Measurements from ENCODE around the gene RBM10. TPM values are rescaled to one million over a fixed set of nuclear protein-coding genes. Genes with fewer than 3 reads are reported as not detected.

The RBM10 gene
- total and polyA plus RNA-seq, 2 experiments from 2014 or later = 39.5 to 101 TPM

- Histone ChIP-seq H3K27me3 (ENCODE audit: insufficient read depth) (no peaks in the 10 kb centered on the region), H2AFZ (no peak overlapping the region), H3K4me1 (ENCODE audit: insufficient read depth) (no peaks in the 10 kb centered on the region), H3K79me2 (replicated peaks; ENCODE audit: insufficient read depth) (0 out of 2 replicates have a peak, but pooled peaks cover 1% of the 10 kb centered on the region), H3K27ac (ENCODE audit: low read depth) (no peak overlapping the region), H3K4me2 (no peak overlapping the region), H4K20me1 (replicated peaks; ENCODE audit: insufficient read depth) (no peaks in the 10 kb centered on the region), H3K36me3 (ENCODE audit: insufficient read depth) (0 out of 2 replicates have a peak, but pooled peaks cover 3% of the 10 kb centered on the region), H3K9me2 (ENCODE audit: insufficient read depth) (no peaks in the 10 kb centered on the region), H3F3A (replicated peaks; ENCODE audit: low read depth) (no peaks in the 10 kb centered on the region), H3K4me3 (no peak overlapping the region)
- Mint-ChIP-seq H3K27ac (no peak overlapping the region), H3K9me3 (no peaks in the 10 kb centered on the region; the same call in 2 of the 3 replicates), H3K27me3 (ENCODE audit: insufficient read depth, low read depth, poor library complexity) (peaks cover 5% of the 10 kb centered on the region), H3K4me1 (no peaks in the 10 kb centered on the region; the same call in 2 of the 3 replicates), H3K4me3 (no peak overlapping the region), H3K36me3 (ENCODE audit: low read depth) (peaks cover 39% of the 10 kb centered on the region)
- TF ChIP-seq NANOG (IDR thresholded peaks at IDR 0.05; ENCODE audit: borderline replicate concordance) = no peak
- TF ChIP-seq POLR2AphosphoS5 (IDR thresholded peaks at IDR 0.05; ENCODE audit: low read depth) = no peak
- TF ChIP-seq, protein P1, sequence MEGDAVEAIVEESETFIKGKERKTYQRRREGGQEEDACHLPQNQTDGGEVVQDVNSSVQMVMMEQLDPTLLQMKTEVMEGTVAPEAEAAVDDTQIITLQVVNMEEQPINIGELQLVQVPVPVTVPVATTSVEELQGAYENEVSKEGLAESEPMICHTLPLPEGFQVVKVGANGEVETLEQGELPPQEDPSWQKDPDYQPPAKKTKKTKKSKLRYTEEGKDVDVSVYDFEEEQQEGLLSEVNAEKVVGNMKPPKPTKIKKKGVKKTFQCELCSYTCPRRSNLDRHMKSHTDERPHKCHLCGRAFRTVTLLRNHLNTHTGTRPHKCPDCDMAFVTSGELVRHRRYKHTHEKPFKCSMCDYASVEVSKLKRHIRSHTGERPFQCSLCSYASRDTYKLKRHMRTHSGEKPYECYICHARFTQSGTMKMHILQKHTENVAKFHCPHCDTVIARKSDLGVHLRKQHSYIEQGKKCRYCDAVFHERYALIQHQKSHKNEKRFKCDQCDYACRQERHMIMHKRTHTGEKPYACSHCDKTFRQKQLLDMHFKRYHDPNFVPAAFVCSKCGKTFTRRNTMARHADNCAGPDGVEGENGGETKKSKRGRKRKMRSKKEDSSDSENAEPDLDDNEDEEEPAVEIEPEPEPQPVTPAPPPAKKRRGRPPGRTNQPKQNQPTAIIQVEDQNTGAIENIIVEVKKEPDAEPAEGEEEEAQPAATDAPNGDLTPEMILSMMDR (conservative IDR thresholded peaks at IDR 0.05; ENCODE audit: low read depth in 2 of 2) = no peak
- TF ChIP-seq JUNB (IDR thresholded peaks at IDR 0.05; ENCODE audit: unreplicated experiment) = no peak
- no peak for TF ChIP-seq REST (IDR thresholded peaks at IDR 0.05; ENCODE audit: unreplicated experiment)
- DNase-seq (ENCODE audit: low spot score) (no peak), ATAC-seq (no peak)
Observed at GRCh38 chrX:47172971-47173792, 28.2 kb downstream of the RBM10 start.

DNA sequence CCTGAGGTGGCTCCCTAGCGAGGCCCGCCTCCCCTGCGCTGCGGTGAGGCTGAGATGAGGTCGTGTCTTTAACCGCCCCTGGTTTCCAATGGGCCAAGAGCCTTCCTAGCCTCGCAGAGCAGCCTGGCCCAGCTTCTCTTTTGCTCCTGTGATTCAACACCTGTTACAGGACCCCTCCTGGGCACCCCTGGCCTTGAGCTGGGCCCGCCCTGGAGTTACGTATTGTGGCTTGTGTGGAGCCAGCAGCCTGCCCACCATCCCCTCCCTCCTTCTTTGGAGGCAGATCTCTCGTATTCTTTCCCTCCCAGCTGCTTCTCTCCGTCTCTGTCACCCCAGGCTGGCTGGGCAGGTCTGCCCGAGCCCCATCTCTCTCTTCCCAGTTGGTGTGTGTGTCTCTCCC lies 29.4 kb downstream of the RBM10 start:
- peaks cover 2% of the 10 kb centered on the region for H3K27me3 Mint-ChIP-seq (ENCODE audit: insufficient read depth, low read depth, poor library complexity)
- no peak for ATAC-seq
- no peaks in the 10 kb centered on the region for H3K9me3 Mint-ChIP-seq
- Histone ChIP-seq H4K20me1 (replicated peaks; ENCODE audit: insufficient read depth) (no peaks in the 10 kb centered on the region), H2AFZ (no peak overlapping the region), H3K36me3 (ENCODE audit: insufficient read depth) (0 out of 2 replicates have a peak, but pooled peaks cover 3% of the 10 kb centered on the region), H3F3A (replicated peaks; ENCODE audit: low read depth) (no peaks in the 10 kb centered on the region), H3K4me2 (no peak overlapping the region), H3K79me2 (replicated peaks; ENCODE audit: insufficient read depth) (no peaks in the 10 kb centered on the region), H3K9me2 (ENCODE audit: insufficient read depth) (no peaks in the 10 kb centered on the region), H3K4me1 (ENCODE audit: insufficient read depth) (no peaks in the 10 kb centered on the region), H3K27me3 (ENCODE audit: insufficient read depth) (no peaks in the 10 kb centered on the region), H3K27ac (ENCODE audit: low read depth) (no peak overlapping the region), H3K4me3 (no peak overlapping the region)
- no peak overlapping the region for H3K27ac Mint-ChIP-seq
- H3K4me1 Mint-ChIP-seq = no peaks in the 10 kb centered on the region
- H3K4me3 Mint-ChIP-seq = no peak overlapping the region
- DNase-seq (ENCODE audit: low spot score) = no peak
- H3K36me3 Mint-ChIP-seq (ENCODE audit: low read depth) = peaks cover 38% of the 10 kb centered on the region
- no peak for TF ChIP-seq ZNF331 (CRISPR knock-in tag; IDR thresholded peaks at IDR 0.05; ENCODE audit: low read depth)
- TF ChIP-seq, protein P2, sequence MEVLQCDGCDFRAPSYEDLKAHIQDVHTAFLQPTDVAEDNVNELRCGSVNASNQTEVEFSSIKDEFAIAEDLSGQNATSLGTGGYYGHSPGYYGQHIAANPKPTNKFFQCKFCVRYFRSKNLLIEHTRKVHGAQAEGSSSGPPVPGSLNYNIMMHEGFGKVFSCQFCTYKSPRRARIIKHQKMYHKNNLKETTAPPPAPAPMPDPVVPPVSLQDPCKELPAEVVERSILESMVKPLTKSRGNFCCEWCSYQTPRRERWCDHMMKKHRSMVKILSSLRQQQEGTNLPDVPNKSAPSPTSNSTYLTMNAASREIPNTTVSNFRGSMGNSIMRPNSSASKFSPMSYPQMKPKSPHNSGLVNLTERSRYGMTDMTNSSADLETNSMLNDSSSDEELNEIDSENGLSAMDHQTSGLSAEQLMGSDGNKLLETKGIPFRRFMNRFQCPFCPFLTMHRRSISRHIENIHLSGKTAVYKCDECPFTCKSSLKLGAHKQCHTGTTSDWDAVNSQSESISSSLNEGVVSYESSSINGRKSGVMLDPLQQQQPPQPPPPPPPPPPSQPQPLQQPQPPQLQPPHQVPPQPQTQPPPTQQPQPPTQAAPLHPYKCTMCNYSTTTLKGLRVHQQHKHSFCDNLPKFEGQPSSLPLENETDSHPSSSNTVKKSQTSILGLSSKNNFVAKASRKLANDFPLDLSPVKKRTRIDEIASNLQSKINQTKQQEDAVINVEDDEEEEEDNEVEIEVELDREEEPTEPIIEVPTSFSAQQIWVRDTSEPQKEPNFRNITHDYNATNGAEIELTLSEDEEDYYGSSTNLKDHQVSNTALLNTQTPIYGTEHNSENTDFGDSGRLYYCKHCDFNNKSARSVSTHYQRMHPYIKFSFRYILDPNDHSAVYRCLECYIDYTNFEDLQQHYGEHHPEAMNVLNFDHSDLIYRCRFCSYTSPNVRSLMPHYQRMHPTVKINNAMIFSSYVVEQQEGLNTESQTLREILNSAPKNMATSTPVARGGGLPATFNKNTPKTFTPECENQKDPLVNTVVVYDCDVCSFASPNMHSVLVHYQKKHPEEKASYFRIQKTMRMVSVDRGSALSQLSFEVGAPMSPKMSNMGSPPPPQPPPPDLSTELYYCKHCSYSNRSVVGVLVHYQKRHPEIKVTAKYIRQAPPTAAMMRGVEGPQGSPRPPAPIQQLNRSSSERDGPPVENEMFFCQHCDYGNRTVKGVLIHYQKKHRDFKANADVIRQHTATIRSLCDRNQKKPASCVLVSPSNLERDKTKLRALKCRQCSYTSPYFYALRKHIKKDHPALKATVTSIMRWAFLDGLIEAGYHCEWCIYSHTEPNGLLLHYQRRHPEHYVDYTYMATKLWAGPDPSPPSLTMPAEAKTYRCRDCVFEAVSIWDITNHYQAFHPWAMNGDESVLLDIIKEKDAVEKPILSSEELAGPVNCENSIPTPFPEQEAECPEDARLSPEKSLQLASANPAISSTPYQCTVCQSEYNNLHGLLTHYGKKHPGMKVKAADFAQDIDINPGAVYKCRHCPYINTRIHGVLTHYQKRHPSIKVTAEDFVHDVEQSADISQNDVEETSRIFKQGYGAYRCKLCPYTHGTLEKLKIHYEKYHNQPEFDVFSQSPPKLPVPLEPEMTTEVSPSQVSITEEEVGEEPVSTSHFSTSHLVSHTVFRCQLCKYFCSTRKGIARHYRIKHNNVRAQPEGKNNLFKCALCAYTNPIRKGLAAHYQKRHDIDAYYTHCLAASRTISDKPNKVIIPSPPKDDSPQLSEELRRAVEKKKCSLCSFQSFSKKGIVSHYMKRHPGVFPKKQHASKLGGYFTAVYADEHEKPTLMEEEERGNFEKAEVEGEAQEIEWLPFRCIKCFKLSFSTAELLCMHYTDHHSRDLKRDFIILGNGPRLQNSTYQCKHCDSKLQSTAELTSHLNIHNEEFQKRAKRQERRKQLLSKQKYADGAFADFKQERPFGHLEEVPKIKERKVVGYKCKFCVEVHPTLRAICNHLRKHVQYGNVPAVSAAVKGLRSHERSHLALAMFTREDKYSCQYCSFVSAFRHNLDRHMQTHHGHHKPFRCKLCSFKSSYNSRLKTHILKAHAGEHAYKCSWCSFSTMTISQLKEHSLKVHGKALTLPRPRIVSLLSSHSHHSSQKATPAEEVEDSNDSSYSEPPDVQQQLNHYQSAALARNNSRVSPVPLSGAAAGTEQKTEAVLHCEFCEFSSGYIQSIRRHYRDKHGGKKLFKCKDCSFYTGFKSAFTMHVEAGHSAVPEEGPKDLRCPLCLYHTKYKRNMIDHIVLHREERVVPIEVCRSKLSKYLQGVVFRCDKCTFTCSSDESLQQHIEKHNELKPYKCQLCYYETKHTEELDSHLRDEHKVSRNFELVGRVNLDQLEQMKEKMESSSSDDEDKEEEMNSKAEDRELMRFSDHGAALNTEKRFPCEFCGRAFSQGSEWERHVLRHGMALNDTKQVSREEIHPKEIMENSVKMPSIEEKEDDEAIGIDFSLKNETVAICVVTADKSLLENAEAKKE (CRISPR knock-in tag; IDR thresholded peaks at IDR 0.05) = no peak
- no peak for TF ChIP-seq NANOG (IDR thresholded peaks at IDR 0.05; ENCODE audit: borderline replicate concordance)
- no peak for TF ChIP-seq POLR2AphosphoS5 (IDR thresholded peaks at IDR 0.05; ENCODE audit: low read depth)
- no peak for TF ChIP-seq EZH2 (IDR thresholded peaks at IDR 0.05; ENCODE audit: low read depth, unreplicated experiment)
- no peak for TF ChIP-seq JUNB (IDR thresholded peaks at IDR 0.05; ENCODE audit: unreplicated experiment)

Measured in GM23338 (cell line).